OCI-LY7 (cell line): ENCODE data around the gene PTP4A2.

Experiments
- CTCF ChIP-seq: fragments of 200-600 bp; sonication (generic); conservative IDR thresholded peaks from 2 replicates; pipeline ENCODE4 v1.5.1; 2014; ENCODE audit warnings: mild to moderate bottlenecking, antibody characterized with exemption, low read length, moderate library complexity, mixed read lengths
- EZH2phosphoT487 ChIP-seq: fragments of 200-600 bp; sonication (generic); IDR thresholded peaks from 2 replicates; pipeline ENCODE4 v1.6.1; 2018; ENCODE audit warnings: low read depth, borderline replicate concordance, mild to moderate bottlenecking, mixed run types, antibody characterized with exemption, low read length, moderate library complexity, mixed read lengths

DNA sequence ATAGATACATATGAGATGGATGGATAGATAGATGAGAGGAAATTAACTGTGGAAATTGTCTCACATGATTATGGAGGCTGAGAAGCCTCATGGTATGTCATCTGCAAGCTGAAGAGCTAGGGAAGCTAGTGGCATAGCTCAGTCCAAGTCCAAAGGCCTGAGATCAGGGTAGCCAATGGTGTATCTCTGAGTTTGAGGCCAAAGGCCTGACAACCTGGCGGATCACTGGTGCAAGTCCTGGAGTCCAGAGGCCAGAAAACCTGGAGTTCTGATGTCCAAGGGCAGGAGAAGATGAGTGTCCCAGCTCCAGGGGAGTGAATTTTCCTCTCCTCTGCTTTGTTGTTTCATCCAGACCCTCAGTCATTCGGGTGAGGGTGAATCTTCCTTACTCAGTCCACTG, 78.4 kb downstream of the PTP4A2 start:
- TF ChIP-seq CTCF (no peak), EZH2phosphoT487 (no peak)
